DLD1 (cell line): ENCODE data around the gene LCE1F.

Source experiments
- in situ Hi-C: cut with HindIII; loops from 2 replicates; pipeline ENCODE4 v1.10.0; 2017; ENCODE audit warnings: low sequenced_read_pairs

Gene LCE1F

GRCh38 chr1:152774875-152775274 is at the start of gene LCE1F:
LCE1F (plus strand) TSS chr1:152775140; CDS start chr1:152776372, 1,232 bp downstream.
- in situ Hi-C loops: no loop called here

- in situ Hi-C loops: no loop called here
These were observed 49.7 kb upstream of the LCE1F start for GRCh38 chr1:152725261-152725660.

GRCh38 chr1:152728986-152729385 is 46.0 kb upstream of the LCE1F start:
- in situ Hi-C loops: no loop called here

GRCh38 chr1:152735648-152736047 is 39.3 kb upstream of the LCE1F start:
- in situ Hi-C loops: no loop called here

- in situ Hi-C loops: no loop called here
These were observed 36.9 kb upstream of the LCE1F start for GRCh38 chr1:152737997-152738396.

GRCh38 chr1:152739841-152740240 is 35.1 kb upstream of the LCE1F start:
- in situ Hi-C loops: no loop called here

- in situ Hi-C loops: no loop called here
These were observed 33.3 kb upstream of the LCE1F start for GRCh38 chr1:152741656-152742055.

GRCh38 chr1:152743371-152744145 is 31.4 kb upstream of the LCE1F start:
- in situ Hi-C loops: no loop called here

- in situ Hi-C loops: no loop called here
These were observed 29.6 kb upstream of the LCE1F start for GRCh38 chr1:152745289-152745704.

GRCh38 chr1:152745765-152746444 is 29.0 kb upstream of the LCE1F start:
- in situ Hi-C loops: no loop called here

- in situ Hi-C loops: no loop called here
These were observed 27.1 kb upstream of the LCE1F start for GRCh38 chr1:152747831-152748230.

- in situ Hi-C loops: no loop called here
These were observed 22.7 kb upstream of the LCE1F start for GRCh38 chr1:152752225-152752624.

- in situ Hi-C loops: no loop called here
These were observed 21.4 kb upstream of the LCE1F start for GRCh38 chr1:152753586-152753985.

GRCh38 chr1:152756872-152757271 is 18.1 kb upstream of the LCE1F start:
- in situ Hi-C loops: no loop called here

GRCh38 chr1:152757747-152758146 is 17.2 kb upstream of the LCE1F start, which contains the start of gene KPRP:
KPRP (plus strand) TSS chr1:152758025; CDS start chr1:152759589, 1,564 bp downstream.
- in situ Hi-C loops: no loop called here

GRCh38 chr1:152758636-152759035 is 16.3 kb upstream of the LCE1F start:
- in situ Hi-C loops: no loop called here

GRCh38 chr1:152759453-152760173 is 15.3 kb upstream of the LCE1F start:
- in situ Hi-C loops: no loop called here

GRCh38 chr1:152760551-152761190 is 14.3 kb upstream of the LCE1F start:
- in situ Hi-C loops: no loop called here

- in situ Hi-C loops: no loop called here
These were observed 13.2 kb upstream of the LCE1F start for GRCh38 chr1:152761609-152762213.

GRCh38 chr1:152768847-152769533 is 6.0 kb upstream of the LCE1F start:
- in situ Hi-C loops: no loop called here
